ENCODE data around the gene MEPCE. TPM values are rescaled to one million over a fixed set of nuclear protein-coding genes. Genes with fewer than 3 reads are reported as not detected.

The MEPCE gene
- total and polyA plus RNA-seq, 9 of the 15 experiments (the other 6 are each of a cell fraction or from before 2014, with no cell fraction given), result 10.9 to 76.3 (median 44.1) TPM

- TF ChIP-seq BRD9 (IDR thresholded peaks at IDR 0.05; ENCODE audit: low read depth, partially characterized antibody) (peak; percentile 96), ZNF274 (IDR thresholded peaks at IDR 0.05; ENCODE audit: borderline replicate concordance, low read depth, low read length) (no peak), BRCA1 (IDR thresholded peaks at IDR 0.05) (no peak), BRCA1 (CRISPR knock-in tag; IDR thresholded peaks at IDR 0.05) (peak; percentile 98; the same call in 1 of the 2 replicates), POLR2AphosphoS2 (IDR thresholded peaks at IDR 0.05; ENCODE audit: low read length) (no peak), ZBTB40 (IDR thresholded peaks at IDR 0.05) (peak; percentile 66), ZBTB40 (CRISPR knock-in tag; IDR thresholded peaks at IDR 0.05) (no peak; the same call in 1 of the 2 replicates), BCLAF1 (IDR thresholded peaks at IDR 0.05; ENCODE audit: borderline replicate concordance in 1 of 2, control insufficient read depth in 1 of 2, low read depth in 2 of 2, low read length in 1 of 2) (peak in 1 of 2 experiments; percentile 75; a peak in 1 of 4 replicates), MYNN (IDR thresholded peaks at IDR 0.05) (peak; percentile 83), MYNN (CRISPR knock-in tag; IDR thresholded peaks at IDR 0.05) (no peak), SIN3B (IDR thresholded peaks at IDR 0.05; ENCODE audit: low read depth) (peak; percentile 3; the same call in 1 of the 2 replicates), YY1 (IDR thresholded peaks at IDR 0.05; ENCODE audit: borderline replicate concordance in 1 of 3, control insufficient read depth in 1 of 3, extremely low read depth in 1 of 3, insufficient read depth in 3 of 3, insufficient read length in 1 of 3, insufficient replicate concordance in 2 of 3, low read depth in 1 of 3, low read length in 2 of 3) (peak; percentile 81 to 96 (median 94)), POLR2A (conservative IDR thresholded peaks at IDR 0.05) (peak; percentile 100), ELK3 (CRISPR knock-in tag; IDR thresholded peaks at IDR 0.05) (peak; percentile 80; the same call in 1 of the 2 replicates)
Observed at GRCh38 chr7:100428199-100428966, 1.2 kb upstream of the MEPCE start, which contains the start of gene ZCWPW1 (continued).
